Skeletal muscle satellite cell (primary cell): ENCODE results near the gene KIRREL3.

ENCODE experiments used
- H3K27me3 ChIP-seq: 2 replicates; pipeline ENCODE4 v1.7.0; 2013; ENCODE audit warnings: low read length; ENCODE audit not compliant: control insufficient read depth, insufficient read depth
- H3K36me3 ChIP-seq: 2 replicates; pipeline ENCODE4 v1.7.0; 2013; ENCODE audit warnings: mild to moderate bottlenecking, control low read depth, low read length; ENCODE audit not compliant: insufficient read depth
- H3K4me1 ChIP-seq: 2 replicates; pipeline ENCODE4 v1.7.0; 2013; ENCODE audit warnings: low read length; ENCODE audit not compliant: control insufficient read depth, insufficient read depth
- H3K4me2 ChIP-seq: 2 replicates; pipeline ENCODE4 v1.7.0; 2013; ENCODE audit warnings: mild to moderate bottlenecking, low read length
- H3K4me3 ChIP-seq: 2 replicates; pipeline ENCODE4 v1.7.0; 2013; ENCODE audit warnings: low read length
- H3K9ac ChIP-seq: 2 replicates; pipeline ENCODE4 v1.7.0; 2013; ENCODE audit warnings: mild to moderate bottlenecking, low read depth, low read length, moderate library complexity
- H3K9me3 ChIP-seq: replicated peaks from 2 replicates; pipeline ENCODE4 v1.7.0; 2013; ENCODE audit warnings: mild to moderate bottlenecking, control low read depth, low read length

Gene KIRREL3

DNA sequence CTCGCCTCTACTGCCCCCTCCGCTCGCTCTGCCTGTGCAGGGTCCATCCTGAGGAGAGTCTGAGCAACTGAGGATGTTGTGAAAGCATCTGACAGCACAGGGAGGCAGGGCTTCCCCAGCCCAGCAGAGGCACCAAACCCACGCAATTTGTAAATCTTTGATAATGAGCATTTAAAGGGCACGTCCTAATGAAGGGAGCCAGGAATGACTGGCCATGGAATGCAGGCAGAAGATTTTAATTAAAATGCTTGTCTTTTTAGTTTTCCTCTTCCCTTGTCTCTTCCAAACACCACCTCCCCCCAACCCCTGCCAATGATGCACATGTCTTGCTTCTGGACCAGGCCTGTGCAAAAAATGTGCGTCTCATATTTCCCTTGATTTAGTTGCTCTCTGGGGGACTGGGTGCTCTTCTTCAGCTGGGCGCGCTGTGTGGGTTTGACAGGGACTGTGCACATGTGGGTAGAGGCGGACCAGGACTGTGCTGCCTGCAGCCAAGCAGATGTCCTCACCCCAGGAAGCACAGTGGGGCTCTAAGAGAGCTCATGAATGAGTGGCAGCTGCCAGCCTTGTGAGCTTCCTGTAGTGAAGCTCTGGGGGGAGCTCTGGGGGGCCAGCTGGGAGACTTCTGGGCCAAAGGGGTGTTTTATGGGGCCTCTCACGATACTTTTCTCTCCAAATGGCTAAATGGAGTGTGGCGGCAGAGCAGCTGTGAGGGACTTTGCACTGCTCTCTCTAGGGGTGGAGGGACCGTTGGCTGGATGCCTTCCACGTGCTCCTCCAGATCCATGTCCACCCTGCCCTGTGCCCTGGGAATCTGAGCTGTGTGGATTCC, 371.6 kb downstream of the KIRREL3 start:
- H3K36me3 ChIP-seq, result no peaks in the 10 kb centered on the region
- H3K9me3 ChIP-seq, result no peaks in the 10 kb centered on the region
- no peak overlapping the region for H3K4me3 ChIP-seq
- H3K4me1 ChIP-seq, result peaks cover 5% of the 10 kb centered on the region
- no peak overlapping the region for H3K9ac ChIP-seq
- no peak overlapping the region for H3K4me2 ChIP-seq
- no peaks in the 10 kb centered on the region for H3K27me3 ChIP-seq

DNA sequence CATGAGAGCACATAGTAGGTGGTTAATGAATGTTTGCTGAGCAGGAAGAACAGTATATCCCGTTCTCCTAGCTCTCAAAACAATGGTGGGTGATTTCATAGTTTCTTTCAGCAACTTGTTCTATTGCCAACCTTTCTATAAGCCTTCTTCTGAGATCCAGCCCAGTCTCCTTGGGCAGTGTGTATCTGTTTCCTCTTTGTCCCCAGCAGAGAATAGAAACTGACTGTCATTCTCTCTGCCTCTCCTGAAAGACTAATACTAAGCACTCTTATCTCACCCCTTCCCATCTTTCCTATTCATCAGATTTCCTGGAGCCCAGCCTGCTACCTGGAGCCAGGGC, 372.1 kb downstream of the KIRREL3 start:
- H3K36me3 ChIP-seq, result no peaks in the 10 kb centered on the region

DNA sequence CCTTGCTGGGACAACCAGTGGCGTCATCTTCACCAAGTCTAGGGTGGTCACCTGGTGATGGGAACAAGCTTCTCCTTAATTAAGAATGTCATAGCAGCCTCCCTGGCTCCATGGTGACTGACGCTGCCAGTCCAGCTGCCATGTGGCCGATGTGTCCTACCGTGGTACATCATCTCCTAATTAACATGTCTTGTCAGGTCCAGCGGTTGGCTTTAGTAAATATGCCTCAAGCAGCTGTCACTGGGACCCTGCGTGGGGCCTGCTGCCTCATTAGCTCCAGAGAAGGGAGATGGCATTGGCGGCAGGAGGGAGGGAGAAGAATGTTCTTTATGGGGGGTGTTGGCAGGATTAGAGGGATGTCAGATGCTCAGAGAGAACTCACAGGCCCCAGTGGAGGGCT, 373.1 kb downstream of the KIRREL3 start:
- H3K9ac ChIP-seq, result no peak overlapping the region
- H3K27me3 ChIP-seq, result no peaks in the 10 kb centered on the region
- no peak overlapping the region for H3K4me2 ChIP-seq
- no peak overlapping the region for H3K4me3 ChIP-seq
- no peaks in the 10 kb centered on the region for H3K9me3 ChIP-seq
- peaks cover 5% of the 10 kb centered on the region for H3K4me1 ChIP-seq
- no peaks in the 10 kb centered on the region for H3K36me3 ChIP-seq

More for the DNA sequence above, 372.1 kb downstream of the KIRREL3 start:
- Histone ChIP-seq H3K4me3 (no peak overlapping the region), H3K9ac (no peak overlapping the region), H3K9me3 (no peaks in the 10 kb centered on the region), H3K27me3 (no peaks in the 10 kb centered on the region), H3K4me2 (no peak overlapping the region), H3K4me1 (peaks cover 5% of the 10 kb centered on the region)

DNA sequence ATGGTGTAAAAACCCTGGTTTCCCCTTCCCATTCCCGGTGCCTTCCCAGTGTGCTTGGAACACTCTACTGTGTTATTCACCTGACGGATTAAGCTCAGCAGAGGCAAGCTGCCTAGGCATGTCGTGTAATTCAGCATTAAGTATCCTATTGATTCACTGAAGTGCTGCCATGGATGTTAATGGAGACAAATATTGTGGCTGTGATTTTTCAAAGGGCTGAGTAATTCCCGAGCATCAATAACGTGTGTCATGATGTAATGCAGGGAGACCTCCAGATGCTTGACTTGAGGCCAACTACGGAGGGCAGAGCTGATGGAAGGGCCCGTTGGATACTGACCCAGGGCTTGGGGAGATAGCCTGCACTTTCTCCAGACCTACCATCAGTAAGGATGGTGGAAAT, 376.1 kb downstream of the KIRREL3 start:
- Histone ChIP-seq H3K4me3 (no peak overlapping the region), H3K9ac (no peak overlapping the region), H3K36me3 (no peaks in the 10 kb centered on the region), H3K27me3 (no peaks in the 10 kb centered on the region), H3K4me2 (no peak overlapping the region), H3K4me1 (peaks cover 5% of the 10 kb centered on the region), H3K9me3 (no peaks in the 10 kb centered on the region)

DNA sequence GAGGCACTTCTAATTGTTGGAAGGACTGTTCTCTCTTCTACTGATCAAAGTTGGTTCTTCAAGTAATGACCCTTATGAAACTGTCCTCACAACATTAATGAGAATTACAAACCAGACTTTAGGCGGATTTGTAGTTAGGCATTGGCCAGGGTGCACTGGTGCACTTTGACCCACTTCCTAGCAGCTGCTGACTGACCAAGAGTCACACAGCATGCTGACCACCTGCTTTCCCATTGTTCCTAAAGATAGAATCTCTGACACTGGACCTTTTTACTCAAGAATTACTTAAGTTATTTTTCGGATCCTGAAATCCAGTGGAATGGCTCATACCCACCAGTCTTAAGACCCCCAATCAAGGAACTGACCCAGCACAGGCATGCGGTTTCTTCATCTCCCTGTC, 381.1 kb downstream of the KIRREL3 start:
- H3K9me3 ChIP-seq, result no peaks in the 10 kb centered on the region
- H3K4me2 ChIP-seq, result no peak overlapping the region
- H3K9ac ChIP-seq, result no peak overlapping the region

DNA sequence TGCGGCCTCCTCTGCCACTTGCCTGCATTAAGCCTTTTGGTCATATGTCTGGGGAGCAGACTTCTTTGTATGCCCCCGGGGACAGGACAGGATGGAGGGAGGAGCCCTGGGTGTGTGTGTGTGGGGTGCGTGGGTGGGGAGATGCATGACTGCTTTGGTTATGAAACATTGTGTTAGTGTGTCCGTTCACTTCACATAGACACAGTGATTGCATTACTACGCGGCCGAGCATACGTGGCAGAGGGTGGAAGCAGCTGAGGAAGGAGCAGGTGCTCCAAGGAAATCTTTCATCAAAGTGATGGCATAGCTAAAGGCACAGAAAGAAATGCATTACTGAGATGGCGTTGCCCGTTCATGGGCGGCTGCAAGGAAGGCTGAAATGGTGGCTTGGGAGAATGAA, 384.7 kb downstream of the KIRREL3 start:
- Histone ChIP-seq H3K9me3 (no peaks in the 10 kb centered on the region), H3K4me2 (no peak overlapping the region), H3K4me3 (no peak overlapping the region), H3K9ac (no peak overlapping the region), H3K4me1 (no peaks in the 10 kb centered on the region), H3K27me3 (no peaks in the 10 kb centered on the region), H3K36me3 (no peaks in the 10 kb centered on the region)

More for the DNA sequence above, 381.1 kb downstream of the KIRREL3 start:
- Histone ChIP-seq H3K4me1 (no peaks in the 10 kb centered on the region), H3K4me3 (no peak overlapping the region), H3K36me3 (no peaks in the 10 kb centered on the region), H3K27me3 (no peaks in the 10 kb centered on the region)

DNA sequence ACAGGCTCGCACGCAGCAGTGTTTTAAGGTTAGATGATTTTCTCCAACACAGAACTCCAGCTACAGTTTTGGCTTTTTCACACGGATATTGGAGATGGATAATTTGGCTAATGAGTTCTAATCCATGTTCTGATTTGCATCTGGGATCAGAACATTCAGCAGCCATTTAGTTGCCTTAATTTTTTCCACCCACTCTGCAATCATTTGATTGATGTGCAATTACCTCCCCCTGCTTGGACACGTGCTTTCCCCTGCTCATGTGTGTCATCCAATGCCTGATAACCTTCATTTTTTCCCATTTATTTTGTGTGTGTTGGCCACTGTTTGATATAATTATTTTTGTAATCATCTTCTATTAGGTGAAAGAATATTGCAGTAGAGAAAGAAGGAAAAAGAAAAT, 387.3 kb downstream of the KIRREL3 start:
- Histone ChIP-seq H3K4me2 (no peak overlapping the region), H3K36me3 (no peaks in the 10 kb centered on the region), H3K9ac (no peak overlapping the region), H3K4me3 (no peak overlapping the region), H3K27me3 (no peaks in the 10 kb centered on the region), H3K4me1 (no peaks in the 10 kb centered on the region), H3K9me3 (no peaks in the 10 kb centered on the region)

DNA sequence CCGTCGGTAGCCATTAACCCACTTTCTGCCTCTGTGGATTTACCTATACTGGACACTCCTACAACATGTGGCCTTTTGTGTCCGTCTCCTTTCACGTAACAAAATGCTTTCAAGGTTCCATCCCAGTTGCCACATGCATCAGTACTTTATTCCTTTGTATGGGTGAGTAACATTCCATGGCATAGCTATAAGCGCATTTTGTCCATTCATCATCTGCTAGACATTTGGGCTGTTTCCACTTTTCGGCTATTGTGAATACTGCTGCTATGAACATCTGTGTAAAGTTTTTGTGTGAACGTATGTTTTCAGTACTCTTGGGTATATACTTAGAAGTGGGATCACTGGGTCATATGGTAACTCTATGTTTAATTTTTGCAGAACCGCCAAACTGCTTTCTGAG, 387.9 kb downstream of the KIRREL3 start:
- no peak overlapping the region for H3K4me2 ChIP-seq
- H3K9ac ChIP-seq, result no peak overlapping the region
- H3K36me3 ChIP-seq, result no peaks in the 10 kb centered on the region
- no peaks in the 10 kb centered on the region for H3K9me3 ChIP-seq
- H3K4me1 ChIP-seq, result no peaks in the 10 kb centered on the region
- H3K27me3 ChIP-seq, result no peaks in the 10 kb centered on the region
- H3K4me3 ChIP-seq, result no peak overlapping the region

DNA sequence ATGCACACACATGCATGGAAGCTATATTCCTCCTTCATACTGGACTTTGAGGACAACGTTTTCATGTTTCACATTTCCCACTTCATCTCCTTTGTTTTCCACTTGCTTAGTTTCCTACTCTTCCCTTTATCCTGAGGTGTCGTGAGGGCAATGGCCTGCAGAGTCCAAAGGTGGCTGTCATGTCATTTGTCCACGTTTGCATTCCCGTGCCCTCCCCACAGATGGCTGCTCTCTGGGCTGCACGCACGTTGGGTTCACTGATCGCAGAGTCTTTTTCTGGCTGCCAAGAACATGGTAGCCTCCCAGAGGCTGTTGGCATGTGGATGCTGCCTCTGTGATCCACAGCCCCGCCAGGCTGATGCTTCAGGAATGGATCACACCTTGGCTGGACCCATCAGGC, 389.1 kb downstream of the KIRREL3 start:
- Histone ChIP-seq H3K4me1 (no peaks in the 10 kb centered on the region), H3K36me3 (no peaks in the 10 kb centered on the region), H3K9ac (no peak overlapping the region), H3K4me2 (no peak overlapping the region), H3K4me3 (no peak overlapping the region), H3K9me3 (no peaks in the 10 kb centered on the region), H3K27me3 (no peaks in the 10 kb centered on the region)

DNA sequence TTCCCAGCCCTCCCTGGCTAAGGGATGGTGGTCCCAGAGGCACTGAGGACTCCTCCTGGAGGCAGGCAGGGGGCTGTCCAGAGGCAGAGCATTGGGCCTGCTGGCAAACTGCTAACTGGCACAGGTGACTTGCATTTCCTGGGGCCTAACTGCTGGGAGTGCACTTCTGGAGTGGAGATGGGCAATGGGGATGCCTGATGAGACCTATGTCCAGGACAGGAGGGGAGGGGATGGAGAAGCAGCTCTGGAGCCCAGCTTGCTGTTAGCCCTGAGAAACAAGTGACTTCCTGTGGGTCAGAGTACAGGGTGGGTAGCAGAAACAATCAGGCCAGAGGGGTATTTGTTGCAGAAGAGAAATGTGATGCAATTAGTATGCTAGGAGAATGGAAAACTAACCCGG, 391.9 kb downstream of the KIRREL3 start:
- no peaks in the 10 kb centered on the region for H3K4me1 ChIP-seq
- no peaks in the 10 kb centered on the region for H3K9me3 ChIP-seq
- no peak overlapping the region for H3K9ac ChIP-seq
- H3K4me2 ChIP-seq, result no peak overlapping the region
- no peaks in the 10 kb centered on the region for H3K27me3 ChIP-seq
- H3K36me3 ChIP-seq, result no peaks in the 10 kb centered on the region
- no peak overlapping the region for H3K4me3 ChIP-seq

DNA sequence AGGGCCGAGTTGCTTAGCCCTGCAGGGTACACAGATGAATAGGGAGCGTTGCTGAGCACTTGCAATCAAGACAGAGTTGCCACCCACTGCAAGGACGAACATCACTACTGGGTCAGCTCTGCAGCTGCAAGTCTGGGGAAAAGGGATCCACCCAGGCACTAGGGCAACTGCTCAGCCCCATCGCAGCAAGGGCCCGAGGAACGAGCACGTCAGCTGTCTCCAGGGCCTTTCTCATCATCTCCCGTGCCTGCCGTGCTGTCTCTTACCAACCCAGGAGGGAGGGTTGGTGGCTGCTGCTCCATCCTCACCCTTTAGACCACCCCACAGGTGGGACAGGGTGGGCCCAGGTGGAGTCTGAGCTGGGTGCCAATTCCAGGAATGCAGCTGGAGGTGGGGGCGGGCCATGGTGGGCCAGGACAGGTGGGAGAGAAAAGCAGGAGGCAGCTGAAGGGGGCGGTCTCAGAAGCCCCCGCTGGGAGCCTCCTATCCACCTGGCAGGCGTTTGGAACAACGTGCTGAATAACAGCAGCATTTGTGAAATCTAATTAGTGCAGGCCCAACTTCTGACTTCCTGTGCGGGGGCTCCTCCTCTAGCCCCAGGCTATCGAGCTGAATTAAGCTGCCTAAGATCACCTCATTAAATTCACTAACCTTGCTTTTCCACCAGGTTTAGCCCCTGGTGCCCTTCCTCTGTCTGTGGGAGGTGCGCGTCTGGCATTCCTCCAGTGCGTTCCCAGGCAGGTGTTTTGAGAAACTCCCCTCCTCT, 392.6 kb downstream of the KIRREL3 start:
- H3K4me1 ChIP-seq, result no peaks in the 10 kb centered on the region
- H3K27me3 ChIP-seq, result no peaks in the 10 kb centered on the region

DNA sequence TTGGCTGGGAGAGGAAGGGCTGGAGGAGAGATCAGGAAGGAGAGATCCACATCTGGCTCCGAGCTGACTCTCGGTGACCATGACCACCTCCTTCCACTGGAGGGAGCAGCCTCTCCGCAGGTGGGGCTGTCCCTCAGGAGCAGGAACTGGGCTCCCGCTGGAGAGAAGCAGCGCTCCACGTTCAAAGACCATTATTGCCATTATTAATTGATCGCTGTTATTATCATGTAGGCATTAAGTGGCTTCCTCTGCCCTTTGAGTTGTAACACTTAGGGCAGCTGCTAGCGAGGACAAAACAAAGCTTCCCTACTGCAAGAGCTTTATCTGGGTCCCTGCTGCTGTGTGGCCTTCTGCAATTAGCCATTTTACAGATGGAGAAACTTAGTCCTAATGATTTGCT, 393.2 kb downstream of the KIRREL3 start:
- Histone ChIP-seq H3K27me3 (no peaks in the 10 kb centered on the region), H3K4me2 (peak overlapping the region; percentile 61), H3K9ac (peak overlapping the region; percentile 23), H3K36me3 (no peaks in the 10 kb centered on the region), H3K4me1 (no peaks in the 10 kb centered on the region), H3K4me3 (no peak overlapping the region), H3K9me3 (no peaks in the 10 kb centered on the region)

More for the DNA sequence above, 392.6 kb downstream of the KIRREL3 start:
- H3K4me2 ChIP-seq, result no peak overlapping the region
- no peaks in the 10 kb centered on the region for H3K36me3 ChIP-seq
- no peak overlapping the region for H3K9ac ChIP-seq
- no peaks in the 10 kb centered on the region for H3K9me3 ChIP-seq
- H3K4me3 ChIP-seq, result no peak overlapping the region
